ENCODE measurements around the gene TST.

The TST gene

DNA sequence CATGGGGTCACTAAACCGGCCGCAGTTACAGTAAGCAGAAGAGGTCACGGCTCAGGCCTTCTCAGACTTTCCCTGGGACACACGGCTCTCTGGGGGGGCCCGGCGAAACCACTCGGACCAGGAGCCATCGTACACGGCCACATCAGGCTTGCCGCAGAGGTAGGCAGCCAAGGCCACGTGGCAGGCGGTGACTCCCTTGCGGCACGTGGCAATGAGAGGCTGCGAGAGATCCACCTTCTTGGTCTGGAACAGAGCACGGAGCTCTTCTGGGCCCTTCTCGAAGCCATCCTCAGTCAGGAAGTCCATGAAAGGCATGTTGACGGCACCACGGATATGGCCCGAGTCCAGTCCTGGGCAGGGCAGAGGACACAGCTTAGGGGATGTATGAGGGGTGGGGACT is 8.3 kb downstream of the TST start:
- Histone ChIP-seq H3K79me2 (ENCODE audit: insufficient read depth, low read length) (no peaks in the 10 kb centered on the region), H2AFZ (ENCODE audit: low read depth, low read length, severe bottlenecking) (no peak overlapping the region), H3K4me2 (ENCODE audit: low read depth, low read length, poor library complexity, severe bottlenecking) (no peak overlapping the region), H3K9me3 (ENCODE audit: insufficient read depth, low read length) (no peaks in the 10 kb centered on the region), H3K4me3 (ENCODE audit: insufficient read depth, low read length, poor library complexity, severe bottlenecking) (no peak overlapping the region), H3K9me2 (replicated peaks; ENCODE audit: insufficient read depth, low read length) (no peaks in the 10 kb centered on the region), H3K27ac (ENCODE audit: low read depth, low read length) (no peak overlapping the region), H3K27me3 (ENCODE audit: low read length) (no peaks in the 10 kb centered on the region), H3K9ac (ENCODE audit: low read length) (no peak overlapping the region), H3F3A (ENCODE audit: insufficient read depth) (no peaks in the 10 kb centered on the region), H3K36me3 (ENCODE audit: low read length) (no peaks in the 10 kb centered on the region), H4K20me1 (ENCODE audit: low read depth, low read length) (no peaks in the 10 kb centered on the region)
- no peak for TF ChIP-seq EZH2phosphoT487 (conservative IDR thresholded peaks at IDR 0.05; ENCODE audit: low read length)
- TF ChIP-seq CTCF (IDR thresholded peaks at IDR 0.05; ENCODE audit: insufficient read depth, low read length, poor library complexity, severe bottlenecking): no peak

DNA sequence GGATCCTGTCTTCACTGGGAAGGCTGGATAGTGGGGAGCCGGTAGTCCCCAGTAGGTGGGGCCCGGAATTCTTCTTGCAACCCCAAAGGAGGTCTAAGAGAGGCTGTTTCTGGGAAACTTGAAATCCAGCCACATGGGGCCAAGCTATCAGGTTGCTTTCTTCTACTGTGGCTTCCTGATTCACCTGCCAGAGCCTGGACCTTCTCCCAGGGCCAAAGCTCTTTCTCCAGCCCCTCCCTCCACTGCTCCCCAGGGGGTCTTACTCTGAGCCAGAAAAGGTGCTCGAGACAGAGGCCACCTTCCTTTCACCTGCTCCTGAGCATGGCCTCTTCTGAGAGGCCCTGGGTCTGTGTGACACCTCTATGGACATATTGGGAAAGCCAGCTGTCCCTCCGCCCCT is 9.1 kb downstream of the TST start:
- H3F3A ChIP-seq (ENCODE audit: insufficient read depth): no peaks in the 10 kb centered on the region
- no peak overlapping the region for H3K9ac ChIP-seq (ENCODE audit: low read length)
- H2AFZ ChIP-seq (ENCODE audit: low read depth, low read length, severe bottlenecking): no peak overlapping the region
- H3K79me2 ChIP-seq (ENCODE audit: insufficient read depth, low read length): no peaks in the 10 kb centered on the region
- no peak overlapping the region for H3K4me2 ChIP-seq (ENCODE audit: low read depth, low read length, poor library complexity, severe bottlenecking)
- no peaks in the 10 kb centered on the region for H3K36me3 ChIP-seq (ENCODE audit: low read length)
- TF ChIP-seq EZH2phosphoT487 (conservative IDR thresholded peaks at IDR 0.05; ENCODE audit: low read length) (no peak), CTCF (IDR thresholded peaks at IDR 0.05; ENCODE audit: insufficient read depth, low read length, poor library complexity, severe bottlenecking) (no peak)
- no peaks in the 10 kb centered on the region for H3K9me3 ChIP-seq (ENCODE audit: insufficient read depth, low read length)
- H3K27ac ChIP-seq (ENCODE audit: low read depth, low read length): no peak overlapping the region
- 0 out of 2 replicates have a peak, but pooled peaks cover under 1% of the 10 kb centered on the region for H3K27me3 ChIP-seq (ENCODE audit: low read length)
- no peaks in the 10 kb centered on the region for H4K20me1 ChIP-seq (ENCODE audit: low read depth, low read length)
- no peaks in the 10 kb centered on the region for H3K9me2 ChIP-seq (replicated peaks; ENCODE audit: insufficient read depth, low read length)
- no peak overlapping the region for H3K4me3 ChIP-seq (ENCODE audit: insufficient read depth, low read length, poor library complexity, severe bottlenecking)

- Histone ChIP-seq H4K20me1 (ENCODE audit: low read depth, low read length) (no peaks in the 10 kb centered on the region), H3K27ac (ENCODE audit: low read depth, low read length) (no peak overlapping the region), H3K9ac (ENCODE audit: low read length) (no peak overlapping the region), H3K9me3 (ENCODE audit: insufficient read depth, low read length) (no peaks in the 10 kb centered on the region), H3K27me3 (ENCODE audit: low read length) (0 out of 2 replicates have a peak, but pooled peaks cover 3% of the 10 kb centered on the region), H3K4me2 (ENCODE audit: low read depth, low read length, poor library complexity, severe bottlenecking) (no peak overlapping the region), H3K79me2 (ENCODE audit: insufficient read depth, low read length) (no peaks in the 10 kb centered on the region), H3K9me2 (replicated peaks; ENCODE audit: insufficient read depth, low read length) (no peaks in the 10 kb centered on the region), H2AFZ (ENCODE audit: low read depth, low read length, severe bottlenecking) (no peak overlapping the region), H3F3A (ENCODE audit: insufficient read depth) (no peaks in the 10 kb centered on the region), H3K4me3 (ENCODE audit: insufficient read depth, low read length, poor library complexity, severe bottlenecking) (no peak overlapping the region), H3K36me3 (ENCODE audit: low read length) (no peaks in the 10 kb centered on the region)
- TF ChIP-seq EZH2phosphoT487 (conservative IDR thresholded peaks at IDR 0.05; ENCODE audit: low read length) (no peak), CTCF (IDR thresholded peaks at IDR 0.05; ENCODE audit: insufficient read depth, low read length, poor library complexity, severe bottlenecking) (no peak)
Measured at GRCh38 chr22:37009490-37009889, 9.8 kb downstream of the TST start.
